D721Med (cell line): ENCODE data around the gene BCL6B.

ENCODE experiments used
- DNase-seq: peaks from one replicate; pipeline ENCODE4 v3.0.0; 2011; ENCODE audit warnings: low spot score; ENCODE audit not compliant: insufficient read length
- FAIRE-seq: peaks from 2 replicates; lab custom pipeline; 2011; peaks lifted over from hg19 to GRCh38; lab: Jason Lieb, UNC
- TF ChIP-seq, protein P1 (sequence below): IDR thresholded peaks from 2 replicates; pipeline ENCODE4 v1.5.1; 2012; ENCODE audit warnings: mild to moderate bottlenecking, control low read depth; ENCODE audit not compliant: insufficient read depth; ENCODE audit errors: missing control alignments

The BCL6B gene

GRCh38 chr17:7002288-7003047 is 20.4 kb upstream of the BCL6B start:
- DNase-seq (no peak), FAIRE-seq (no peak)
- TF ChIP-seq, protein P1, sequence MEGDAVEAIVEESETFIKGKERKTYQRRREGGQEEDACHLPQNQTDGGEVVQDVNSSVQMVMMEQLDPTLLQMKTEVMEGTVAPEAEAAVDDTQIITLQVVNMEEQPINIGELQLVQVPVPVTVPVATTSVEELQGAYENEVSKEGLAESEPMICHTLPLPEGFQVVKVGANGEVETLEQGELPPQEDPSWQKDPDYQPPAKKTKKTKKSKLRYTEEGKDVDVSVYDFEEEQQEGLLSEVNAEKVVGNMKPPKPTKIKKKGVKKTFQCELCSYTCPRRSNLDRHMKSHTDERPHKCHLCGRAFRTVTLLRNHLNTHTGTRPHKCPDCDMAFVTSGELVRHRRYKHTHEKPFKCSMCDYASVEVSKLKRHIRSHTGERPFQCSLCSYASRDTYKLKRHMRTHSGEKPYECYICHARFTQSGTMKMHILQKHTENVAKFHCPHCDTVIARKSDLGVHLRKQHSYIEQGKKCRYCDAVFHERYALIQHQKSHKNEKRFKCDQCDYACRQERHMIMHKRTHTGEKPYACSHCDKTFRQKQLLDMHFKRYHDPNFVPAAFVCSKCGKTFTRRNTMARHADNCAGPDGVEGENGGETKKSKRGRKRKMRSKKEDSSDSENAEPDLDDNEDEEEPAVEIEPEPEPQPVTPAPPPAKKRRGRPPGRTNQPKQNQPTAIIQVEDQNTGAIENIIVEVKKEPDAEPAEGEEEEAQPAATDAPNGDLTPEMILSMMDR = no peak

GRCh38 chr17:7003745-7004144 is 19.1 kb upstream of the BCL6B start:
- FAIRE-seq (no peak), DNase-seq (no peak)
- TF ChIP-seq, protein P1 = no peak

DNA sequence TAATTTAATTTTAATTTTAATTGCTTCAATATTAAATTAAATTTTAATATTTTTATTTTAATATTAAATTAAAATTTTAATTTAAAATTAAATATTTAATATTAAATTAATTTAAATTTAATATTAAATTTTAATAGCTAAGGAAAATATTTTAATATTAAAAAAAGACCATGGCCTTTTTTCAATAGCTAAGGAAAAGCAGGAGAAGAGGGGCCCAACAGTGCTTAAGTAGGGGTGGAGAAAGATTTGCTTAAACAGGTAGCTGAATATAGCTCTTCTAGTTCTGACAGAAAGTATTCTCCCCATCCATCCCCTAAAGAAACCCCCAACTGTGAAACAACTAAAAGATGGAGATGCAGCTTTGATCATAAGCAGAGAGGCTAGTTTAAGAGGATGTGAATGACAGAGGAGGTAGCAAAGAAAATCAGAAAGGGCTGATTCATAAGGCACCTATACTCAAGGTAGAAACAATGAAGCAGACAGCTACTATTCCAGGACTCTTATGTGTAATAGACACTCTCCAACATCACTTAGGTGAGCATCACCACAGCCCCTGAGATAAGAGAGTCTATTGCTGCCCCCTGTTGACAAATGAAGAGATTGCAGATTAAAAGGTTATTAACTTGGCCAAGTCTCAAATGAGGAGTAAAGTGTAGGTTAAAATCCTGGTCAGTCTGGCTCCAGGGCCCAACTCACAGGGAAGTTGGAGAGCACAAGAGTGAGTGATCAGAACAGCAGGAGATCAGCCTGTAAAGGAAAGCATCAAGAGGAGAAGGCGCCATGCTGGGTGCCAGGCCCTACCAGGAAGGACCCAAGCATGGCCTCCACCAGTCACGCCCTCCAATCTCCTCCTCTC is 18.2 kb upstream of the BCL6B start:
- TF ChIP-seq, protein P1 = peak; percentile 57
- peak; percentile 86 for FAIRE-seq
- DNase-seq = peak; percentile 87

GRCh38 chr17:7005716-7006115 is 17.1 kb upstream of the BCL6B start:
- FAIRE-seq = no peak
- TF ChIP-seq, protein P1 = no peak
- no peak for DNase-seq

GRCh38 chr17:7007143-7007542 is 15.7 kb upstream of the BCL6B start:
- DNase-seq = no peak
- TF ChIP-seq, protein P1 = no peak
- FAIRE-seq = no peak

- no peak for FAIRE-seq
These were observed 12.3 kb upstream of the BCL6B start for GRCh38 chr17:7010523-7010922.

More at GRCh38 chr17:7010523-7010922, 12.3 kb upstream of the BCL6B start:
- TF ChIP-seq, protein P1 = no peak
- no peak for DNase-seq
